Medulla oblongata (tissue), 1 donor: Measurements from ENCODE around the gene KIF26B.

Source experiments
- DNase-seq: peaks from one replicate; pipeline ENCODE4 v3.0.0-alpha.2; 2015; ENCODE audit errors: extremely low spot score

The KIF26B gene

DNA sequence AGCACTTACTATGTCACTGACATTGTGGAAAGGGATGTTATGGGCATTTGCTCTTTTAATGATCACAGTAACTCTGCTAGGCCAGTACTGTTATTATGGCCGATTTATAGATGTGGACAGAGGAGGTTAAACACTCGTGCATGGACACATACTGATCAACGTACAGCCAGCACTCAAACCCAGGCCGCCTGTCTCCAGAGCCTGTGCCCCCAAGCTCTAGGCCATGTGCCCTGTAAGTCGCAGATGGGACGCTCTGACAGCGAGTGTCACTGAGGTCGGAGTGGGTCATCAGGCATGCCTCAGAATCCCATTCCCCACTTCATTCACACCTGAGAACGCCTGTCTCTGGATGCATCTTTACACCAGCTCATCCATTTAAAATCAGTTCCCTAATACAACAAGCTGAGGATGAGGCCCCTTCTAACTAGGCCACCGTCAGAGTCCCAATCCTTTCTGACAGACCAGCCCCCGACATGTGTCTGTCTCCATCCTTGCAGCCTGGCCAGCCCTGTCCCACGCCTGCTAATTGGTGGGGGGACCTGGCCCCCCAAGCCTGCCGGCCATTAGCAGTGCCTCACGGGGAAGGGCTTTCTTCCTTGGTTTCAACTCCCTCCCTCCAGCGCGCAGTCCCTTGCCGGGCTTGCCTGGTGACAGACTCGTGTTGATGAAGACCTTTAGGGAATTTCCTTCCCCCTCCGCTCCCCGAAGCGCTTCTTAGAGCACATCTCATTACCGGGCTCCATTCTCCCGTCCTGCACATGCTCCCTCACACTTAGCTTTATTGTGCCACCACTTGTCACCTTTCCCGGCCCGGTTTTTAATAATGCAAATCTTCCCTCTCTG lies 436.8 kb downstream of the KIF26B start:
- DNase-seq, result no peak

DNA sequence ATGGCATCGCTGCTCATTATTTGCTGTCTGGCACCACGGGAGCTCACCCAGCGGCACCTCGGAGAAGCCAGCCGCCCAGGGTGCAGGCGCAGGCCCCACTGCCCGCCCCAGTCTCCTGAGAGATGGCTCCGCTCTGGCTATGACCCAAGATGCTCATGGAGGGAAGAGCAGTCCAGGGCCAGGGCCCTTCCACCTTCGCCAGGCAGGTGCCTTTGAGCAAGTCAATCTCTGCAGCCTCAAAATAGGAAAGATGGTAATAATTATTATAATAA lies 437.3 kb downstream of the KIF26B start:
- DNase-seq, result no peak

GRCh38 chr1:245598524-245599305 lies 443.9 kb downstream of the KIF26B start:
- no peak for DNase-seq

- no peak for DNase-seq
These were observed 444.8 kb downstream of the KIF26B start for GRCh38 chr1:245599371-245600174.

DNA sequence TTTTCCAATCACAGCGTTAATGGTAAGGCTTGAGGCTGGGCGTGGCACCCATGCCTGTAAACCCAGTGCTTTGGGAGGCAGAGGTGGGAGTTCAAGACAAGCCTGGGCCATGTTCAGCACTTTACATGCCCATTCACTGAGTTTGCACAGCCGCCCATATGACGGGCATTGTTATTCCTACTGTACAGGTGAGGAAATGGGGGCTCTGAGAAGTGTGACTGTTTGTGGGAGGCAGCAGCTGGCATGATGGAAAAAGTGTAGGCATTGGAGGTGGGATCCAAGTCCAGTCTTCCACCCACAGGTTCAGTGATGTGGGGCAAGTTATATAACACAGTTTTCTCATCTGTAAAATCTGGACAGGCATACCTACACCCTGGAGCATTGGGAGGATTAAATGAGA lies 445.9 kb downstream of the KIF26B start:
- DNase-seq, result no peak

- no peak for DNase-seq
These were observed 448.6 kb downstream of the KIF26B start for GRCh38 chr1:245603311-245603865.

GRCh38 chr1:245604979-245605378 lies 450.2 kb downstream of the KIF26B start:
- DNase-seq, result peak; percentile 42

DNA sequence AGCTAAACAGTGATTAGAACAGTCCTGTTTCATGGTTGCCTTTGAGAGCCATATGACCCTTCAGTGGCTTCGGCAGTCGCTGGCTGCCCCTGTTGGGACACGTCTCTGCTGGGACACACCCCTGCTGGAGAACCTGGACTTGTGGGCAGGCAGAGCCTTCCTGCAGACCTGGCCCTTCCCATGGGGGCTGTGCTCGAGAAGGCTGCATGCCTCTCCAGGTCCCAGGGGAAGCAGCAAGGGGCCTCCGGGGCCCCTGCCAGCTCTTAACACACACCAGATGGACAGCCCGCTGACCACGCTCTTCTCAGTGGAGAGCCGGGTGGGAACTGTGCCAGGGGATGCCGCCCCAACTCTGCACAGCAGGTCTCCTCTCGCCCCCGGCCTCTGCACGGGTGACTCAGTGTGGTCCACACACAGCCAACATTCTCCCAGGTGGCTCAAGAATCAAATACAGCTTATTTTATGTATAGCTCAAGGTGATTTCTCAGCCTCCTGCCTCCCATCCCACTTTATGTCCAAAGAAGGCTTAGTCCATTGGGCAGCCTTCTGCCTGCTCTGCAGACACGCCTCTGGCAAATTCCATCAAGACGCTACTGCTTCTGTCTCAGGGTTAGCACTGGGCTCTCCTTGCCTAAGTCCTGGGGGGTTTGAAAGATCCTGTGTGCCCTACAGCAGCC lies 450.8 kb downstream of the KIF26B start:
- no peak for DNase-seq

DNA sequence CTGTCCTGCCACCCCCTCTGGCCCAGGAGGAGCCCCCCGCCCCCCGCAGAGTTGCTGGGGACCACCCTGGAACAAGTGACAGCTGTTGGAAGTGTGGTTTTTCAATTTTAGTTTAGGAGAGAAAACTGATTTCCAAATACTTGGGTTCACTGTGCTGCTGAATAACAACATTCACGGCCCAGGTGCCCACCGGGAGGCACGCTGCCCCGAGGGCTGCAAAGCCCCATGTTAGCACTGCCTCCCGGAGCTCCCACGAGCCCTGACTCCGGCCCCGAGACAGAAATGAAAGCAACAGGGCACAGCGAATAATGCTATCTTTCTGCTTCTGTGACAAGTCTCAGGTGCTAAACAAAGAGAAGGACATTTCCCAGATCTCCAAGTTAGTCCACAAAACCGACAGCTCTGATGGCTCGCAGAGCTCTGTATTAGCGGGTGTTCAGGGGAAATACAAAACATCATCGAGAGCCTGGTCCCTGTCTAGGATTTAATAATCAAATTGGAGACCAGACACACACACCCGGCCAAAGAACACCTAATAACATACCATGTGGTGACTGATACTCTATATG lies 451.5 kb downstream of the KIF26B start:
- no peak for DNase-seq

- DNase-seq, result no peak
These were observed 453.5 kb downstream of the KIF26B start for GRCh38 chr1:245608271-245608670.

- DNase-seq, result no peak
These were observed 454.8 kb downstream of the KIF26B start for GRCh38 chr1:245609354-245610150.

DNA sequence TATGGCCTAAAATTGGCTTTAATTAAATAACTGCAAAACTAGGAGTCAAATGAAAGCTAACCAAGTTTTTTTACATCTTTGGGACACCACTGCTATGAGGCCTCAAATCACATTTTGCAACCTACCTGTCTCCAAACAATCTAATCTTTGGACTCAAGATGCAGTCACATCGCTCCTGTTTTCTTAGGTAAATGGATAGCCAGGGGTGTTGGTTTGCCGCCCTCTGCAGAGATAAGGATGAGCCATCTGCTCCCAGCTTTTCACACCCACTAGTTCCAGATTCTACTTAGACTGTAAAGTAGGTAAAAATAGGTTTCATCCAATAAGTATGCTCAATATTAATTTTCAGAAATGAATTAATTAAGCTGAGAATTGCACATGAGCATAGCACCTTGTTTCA lies 456.5 kb downstream of the KIF26B start:
- DNase-seq, result no peak

DNA sequence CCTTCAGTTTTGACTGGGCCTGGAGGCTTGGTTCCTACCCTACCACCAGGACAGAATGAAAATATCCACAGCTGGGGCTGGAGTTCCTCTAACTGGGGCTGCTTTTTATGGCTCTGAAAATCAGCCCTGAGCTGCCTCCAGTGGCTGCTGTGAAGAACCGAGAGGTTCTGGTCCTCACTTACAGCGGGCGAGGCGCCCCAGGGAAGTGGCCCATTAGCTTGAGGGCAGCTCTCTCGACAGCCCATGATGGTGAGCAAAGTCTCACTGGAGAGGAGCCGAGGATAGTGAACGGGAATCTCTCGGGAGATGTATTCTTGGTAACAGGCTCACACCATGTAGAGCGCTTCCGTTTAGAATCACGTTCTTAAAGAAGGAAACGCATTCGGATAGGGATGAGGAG lies 459.7 kb downstream of the KIF26B start:
- DNase-seq, result no peak

GRCh38 chr1:245615001-245615400 lies 460.2 kb downstream of the KIF26B start:
- peak; percentile 17 for DNase-seq

- no peak for DNase-seq
These were observed 466.8 kb downstream of the KIF26B start for GRCh38 chr1:245621589-245621988.

DNA sequence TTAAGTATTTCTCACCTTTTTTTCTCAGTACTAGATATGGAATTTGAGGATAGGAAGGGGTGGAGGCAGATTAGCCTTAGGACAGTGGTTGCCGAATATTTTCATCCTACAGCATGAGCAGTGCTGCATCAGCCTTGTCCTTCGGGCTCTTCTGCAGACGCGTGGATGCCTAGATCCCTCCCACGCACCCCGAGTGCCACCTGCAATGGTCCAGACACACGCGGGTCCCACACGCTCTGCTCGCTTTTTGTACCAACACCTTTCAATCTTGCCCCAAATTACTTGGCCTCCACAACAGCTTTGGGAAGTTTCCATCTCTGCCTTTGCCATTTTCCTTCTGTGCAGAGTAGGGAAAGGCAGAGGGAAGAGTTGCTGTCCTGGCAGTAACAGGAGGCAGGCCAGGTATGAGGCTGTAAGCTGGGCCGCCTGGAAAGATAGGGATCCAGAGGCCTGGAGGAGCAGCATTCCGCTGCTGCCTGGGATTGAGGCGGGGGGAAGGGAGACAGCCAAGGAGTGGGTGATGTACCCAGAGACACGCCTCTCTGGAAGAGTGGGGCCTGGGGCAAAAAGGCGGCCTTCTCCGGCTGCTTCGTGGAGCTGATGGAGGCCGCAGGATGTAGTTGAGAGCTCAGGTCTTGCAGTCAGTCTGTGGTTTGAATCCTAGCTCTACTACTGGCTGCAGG lies 467.7 kb downstream of the KIF26B start:
- DNase-seq, result no peak

DNA sequence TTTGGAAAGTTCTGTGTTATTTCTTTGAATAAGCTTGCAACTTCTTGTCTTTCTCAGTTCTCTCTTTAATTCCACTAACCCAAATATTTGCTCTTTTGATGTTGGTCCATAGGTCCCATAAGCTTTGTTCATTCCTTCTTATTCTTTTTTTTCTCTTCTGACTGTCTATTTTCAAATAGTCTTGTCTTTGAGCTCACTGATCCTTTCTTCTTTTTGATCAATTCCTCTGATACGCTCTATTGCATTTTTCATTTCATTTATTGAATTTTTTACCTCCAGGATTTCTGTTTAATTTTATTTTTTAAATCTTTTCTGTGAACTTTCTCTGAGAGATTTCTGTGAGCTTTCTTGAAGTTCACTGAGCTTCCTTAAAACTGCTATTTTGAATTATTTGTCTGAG lies 486.6 kb downstream of the KIF26B start:
- no peak for DNase-seq

DNA sequence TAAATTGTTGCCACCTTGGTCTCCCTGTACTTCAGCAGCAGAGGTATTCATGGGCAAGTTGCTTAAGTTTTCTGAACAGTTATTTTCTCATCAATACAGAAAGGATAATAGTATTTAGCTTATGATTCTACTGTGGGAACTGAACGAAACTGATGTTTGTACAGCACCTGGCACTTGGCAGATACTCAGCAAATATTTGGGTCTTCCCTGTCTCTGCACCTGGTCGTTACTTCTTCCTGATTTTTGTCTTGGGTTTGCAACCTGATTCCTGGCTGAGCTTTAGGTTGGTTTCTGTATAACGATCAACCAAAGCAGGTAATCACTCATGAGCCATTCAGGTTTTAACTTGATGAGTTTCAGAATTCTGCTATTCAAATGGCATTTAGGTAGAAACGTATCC lies 490.6 kb downstream of the KIF26B start:
- DNase-seq, result no peak

DNA sequence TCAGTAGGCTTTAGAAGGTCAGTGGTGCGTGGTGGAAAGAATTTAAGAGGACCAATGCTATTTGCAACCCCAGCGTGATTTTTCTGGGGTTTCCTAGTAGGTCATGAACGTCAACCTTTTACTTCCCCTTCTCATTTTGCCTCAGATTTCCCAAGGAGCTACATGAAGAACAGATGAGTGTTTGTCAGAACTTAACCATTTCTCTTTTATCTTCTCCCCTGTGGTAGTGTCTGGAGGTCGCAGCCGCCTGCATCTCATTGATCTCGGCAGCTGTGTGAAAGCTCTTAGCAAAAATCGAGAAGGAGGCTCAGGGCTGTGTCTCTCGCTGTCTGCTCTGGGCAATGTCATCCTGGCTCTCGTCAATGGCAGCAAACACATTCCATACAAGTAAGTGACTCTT lies 491.1 kb downstream of the KIF26B start:
- DNase-seq, result no peak
